Measurements from ENCODE around the gene ZNF93. TPM values are rescaled to one million over a fixed set of nuclear protein-coding genes. Genes with fewer than 3 reads are reported as not detected.

The ZNF93 gene
- total RNA-seq, 4 donors from 2014 or later: 3.4 to 4.7 (median 4.0) TPM

DNA sequence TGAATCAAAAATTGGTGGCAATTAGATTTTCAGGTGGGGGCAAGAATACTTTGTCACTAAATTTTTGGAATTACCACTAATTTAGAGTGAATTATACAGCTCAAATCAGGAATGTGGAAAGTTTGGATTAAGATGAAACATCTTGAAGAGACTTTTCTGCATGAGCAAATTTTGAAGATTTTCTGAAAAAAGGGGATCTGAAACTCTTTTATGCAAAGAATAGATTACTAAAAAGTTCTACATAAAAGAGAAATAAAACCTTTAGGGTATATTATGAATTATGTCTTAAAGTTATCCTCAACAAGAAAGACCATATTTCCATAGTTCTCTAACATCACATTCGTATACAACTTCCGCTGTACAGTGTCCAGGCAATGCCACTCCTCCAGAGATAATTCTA is 36.7 kb downstream of the ZNF93 start:
- intact Hi-C loops (cut with DNase I; ENCODE audit: low total_unique reads): no loop called here
- H3K4me3 ChIP-seq (ENCODE audit: low read depth, poor library complexity, severe bottlenecking): no peak overlapping the region
- 95 to 97% methylated on average over 2 of the region's 2 CpGs for WGBS, 2 donors
- no peak for TF ChIP-seq POLR2A (IDR thresholded peaks at IDR 0.05)
- TF ChIP-seq, protein P1, sequence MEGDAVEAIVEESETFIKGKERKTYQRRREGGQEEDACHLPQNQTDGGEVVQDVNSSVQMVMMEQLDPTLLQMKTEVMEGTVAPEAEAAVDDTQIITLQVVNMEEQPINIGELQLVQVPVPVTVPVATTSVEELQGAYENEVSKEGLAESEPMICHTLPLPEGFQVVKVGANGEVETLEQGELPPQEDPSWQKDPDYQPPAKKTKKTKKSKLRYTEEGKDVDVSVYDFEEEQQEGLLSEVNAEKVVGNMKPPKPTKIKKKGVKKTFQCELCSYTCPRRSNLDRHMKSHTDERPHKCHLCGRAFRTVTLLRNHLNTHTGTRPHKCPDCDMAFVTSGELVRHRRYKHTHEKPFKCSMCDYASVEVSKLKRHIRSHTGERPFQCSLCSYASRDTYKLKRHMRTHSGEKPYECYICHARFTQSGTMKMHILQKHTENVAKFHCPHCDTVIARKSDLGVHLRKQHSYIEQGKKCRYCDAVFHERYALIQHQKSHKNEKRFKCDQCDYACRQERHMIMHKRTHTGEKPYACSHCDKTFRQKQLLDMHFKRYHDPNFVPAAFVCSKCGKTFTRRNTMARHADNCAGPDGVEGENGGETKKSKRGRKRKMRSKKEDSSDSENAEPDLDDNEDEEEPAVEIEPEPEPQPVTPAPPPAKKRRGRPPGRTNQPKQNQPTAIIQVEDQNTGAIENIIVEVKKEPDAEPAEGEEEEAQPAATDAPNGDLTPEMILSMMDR (IDR thresholded peaks at IDR 0.05): no peak
- DNase-seq (ENCODE audit: low spot score in 2 of 2): no peak

DNA sequence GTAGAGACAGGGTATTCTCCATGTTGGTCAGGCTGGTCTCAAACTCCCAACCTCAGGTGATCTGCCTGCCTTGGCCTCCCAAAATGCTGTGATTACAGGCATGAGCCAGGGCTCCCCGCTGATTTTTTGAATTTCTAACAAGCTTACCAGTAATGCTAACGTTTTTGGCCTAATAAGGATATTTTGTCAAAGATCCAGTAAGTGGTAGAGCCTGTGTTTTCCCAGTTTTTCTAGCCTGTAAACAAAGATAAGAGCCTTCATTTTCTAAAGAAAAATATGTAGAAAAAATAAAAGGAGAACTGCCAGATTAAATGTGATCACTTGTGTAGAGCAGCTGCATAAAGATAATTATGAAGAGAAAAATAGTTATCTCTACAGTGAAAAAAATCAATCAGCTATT is 37.7 kb downstream of the ZNF93 start:
- intact Hi-C loops (cut with DNase I; ENCODE audit: low total_unique reads): no loop called here
- 19 to 31% methylated on average over 2 of the region's 2 CpGs for WGBS, 2 donors
- no peak for DNase-seq (ENCODE audit: low spot score in 2 of 2)
- no peak overlapping the region for H3K4me3 ChIP-seq (ENCODE audit: low read depth, poor library complexity, severe bottlenecking)
- TF ChIP-seq, protein P1 (IDR thresholded peaks at IDR 0.05): no peak
- TF ChIP-seq POLR2A (IDR thresholded peaks at IDR 0.05): no peak

DNA sequence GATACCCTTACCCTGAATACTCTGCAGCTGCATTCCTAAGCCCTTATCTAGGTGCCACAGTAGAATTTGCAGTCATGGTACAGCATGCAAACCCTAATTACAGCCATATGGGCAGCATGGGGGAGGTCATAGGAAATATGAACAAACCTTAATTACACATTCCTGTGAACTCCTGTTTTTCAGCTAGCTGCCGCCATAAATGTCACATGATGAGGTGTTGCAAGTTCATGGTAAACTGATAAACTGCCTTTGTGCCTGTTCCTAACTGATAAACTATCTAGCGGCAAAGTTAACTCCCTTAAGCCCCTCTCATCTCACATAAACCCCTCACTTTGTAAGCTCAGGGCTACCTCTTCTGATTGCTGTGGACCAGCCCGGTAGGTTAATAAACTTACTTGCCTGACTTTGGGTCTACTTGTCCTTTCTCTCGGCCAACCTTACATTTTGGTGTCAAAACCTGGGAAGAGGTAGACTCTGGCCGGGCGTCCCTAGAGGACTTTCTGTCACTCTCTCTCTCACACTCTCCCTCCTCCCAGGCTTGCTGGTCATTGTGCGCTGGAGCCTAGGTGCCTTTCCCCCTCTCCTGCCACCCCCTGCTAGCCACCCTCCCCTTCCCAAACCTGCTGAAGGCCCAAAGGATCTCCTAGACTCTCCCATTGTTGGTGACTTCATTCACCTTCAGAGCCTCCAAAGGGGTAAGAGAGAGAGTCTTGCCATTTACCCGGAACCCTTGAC is 43.3 kb downstream of the ZNF93 start:
- H3K4me3 ChIP-seq (ENCODE audit: low read depth, poor library complexity, severe bottlenecking): no peak overlapping the region
- 82 to 84% methylated on average over 8 of the region's 8 CpGs for WGBS, 2 donors
- TF ChIP-seq POLR2A (IDR thresholded peaks at IDR 0.05): no peak
- TF ChIP-seq, protein P1 (IDR thresholded peaks at IDR 0.05): no peak
- intact Hi-C loops (cut with DNase I; ENCODE audit: low total_unique reads): no loop called here
- no peak for DNase-seq (ENCODE audit: low spot score in 2 of 2)

DNA sequence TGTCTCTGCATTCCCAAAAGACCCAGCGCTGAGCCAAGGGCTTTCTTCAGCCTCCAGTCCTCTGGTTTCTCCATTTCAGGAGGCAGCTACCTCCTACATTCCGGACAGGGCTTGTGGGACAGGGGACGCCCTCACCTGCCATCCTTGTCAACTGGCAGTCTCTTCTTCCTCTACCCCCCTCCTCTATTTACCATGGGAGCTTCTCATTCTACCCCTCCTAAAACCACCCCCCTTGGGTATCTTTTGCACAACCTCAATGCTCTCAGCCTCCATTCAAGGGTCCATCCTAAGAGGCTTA is 43.8 kb downstream of the ZNF93 start:
- no peak overlapping the region for H3K4me3 ChIP-seq (ENCODE audit: low read depth, poor library complexity, severe bottlenecking)
- no peak for DNase-seq (ENCODE audit: low spot score in 2 of 2)
- 89% methylated on average over 3 of the region's 3 CpGs for WGBS, 2 donors
- TF ChIP-seq POLR2A (IDR thresholded peaks at IDR 0.05): no peak
- TF ChIP-seq, protein P1 (IDR thresholded peaks at IDR 0.05): no peak
- intact Hi-C loops (cut with DNase I; ENCODE audit: low total_unique reads): no loop called here

DNA sequence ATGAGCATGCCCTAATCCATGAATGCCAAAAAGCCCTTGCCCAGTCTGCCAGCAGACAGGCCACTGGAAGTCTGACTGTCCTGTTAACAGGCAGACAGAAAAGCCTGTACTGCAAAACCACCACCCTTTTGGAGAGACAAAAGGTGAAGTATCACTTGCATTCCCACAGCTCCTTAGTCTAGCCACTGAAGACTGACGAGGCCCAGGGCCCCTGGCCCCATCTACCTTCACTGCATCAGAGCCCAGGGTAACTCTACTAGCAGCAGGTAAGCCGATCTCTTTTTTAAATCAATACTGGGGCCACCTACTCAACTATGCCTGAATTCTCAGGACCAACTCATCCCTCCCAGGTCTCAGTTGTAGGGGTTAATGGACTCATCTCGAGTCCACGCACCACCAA is 45.5 kb downstream of the ZNF93 start:
- no peak overlapping the region for H3K4me3 ChIP-seq (ENCODE audit: low read depth, poor library complexity, severe bottlenecking)
- no peak for TF ChIP-seq POLR2A (IDR thresholded peaks at IDR 0.05)
- TF ChIP-seq, protein P1 (IDR thresholded peaks at IDR 0.05): no peak
- no peak for DNase-seq (ENCODE audit: low spot score in 2 of 2)
- intact Hi-C loops (cut with DNase I; ENCODE audit: low total_unique reads): no loop called here
- 87 to 89% methylated on average over 4 of the region's 4 CpGs for WGBS, 2 donors

DNA sequence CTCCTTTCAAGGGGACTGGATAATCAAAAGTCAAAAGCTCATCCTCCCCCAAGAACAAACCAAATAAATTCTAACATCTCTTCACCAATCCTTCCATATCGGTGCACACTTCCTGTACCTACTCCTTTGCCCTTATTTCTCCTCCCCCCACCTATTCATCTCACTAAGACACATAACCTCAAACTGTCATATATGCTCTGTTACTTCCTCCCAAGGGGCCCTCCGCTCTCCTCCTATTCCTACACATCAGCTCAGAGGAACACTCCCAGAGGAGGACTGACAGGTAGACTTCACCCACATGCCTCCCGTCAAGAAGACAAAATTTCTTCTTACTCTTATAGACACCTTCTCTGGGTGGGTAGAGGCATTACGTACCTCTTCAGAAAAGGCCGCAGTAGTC is 48.1 kb downstream of the ZNF93 start:
- no peak overlapping the region for H3K4me3 ChIP-seq (ENCODE audit: low read depth, poor library complexity, severe bottlenecking)
- no peak for TF ChIP-seq POLR2A (IDR thresholded peaks at IDR 0.05)
- TF ChIP-seq, protein P1 (IDR thresholded peaks at IDR 0.05): no peak
- intact Hi-C loops (cut with DNase I; ENCODE audit: low total_unique reads): no loop called here
- 82 to 90% methylated on average over 5 of the region's 5 CpGs for WGBS, 2 donors
- DNase-seq (ENCODE audit: low spot score in 2 of 2): no peak

Data from lower leg skin (tissue), 4 donors.